Liver (tissue), 9 donors: ENCODE measurements around the gene RAC2. TPM values are rescaled to one million over a fixed set of nuclear protein-coding genes. Genes with fewer than 3 reads are reported as not detected.

Experiments
- DNase-seq: peaks from one replicate; pipeline ENCODE4 v3.0.0-alpha.2; 2017; ENCODE audit warnings: low spot score
- H3K27ac ChIP-seq, 2 donors: one replicate each; pipeline ENCODE4 v1.7.0; 2013; ENCODE audit warnings: inconsistent platforms in 2 of 2, low read length in 2 of 2, control low read depth in 1 of 2, low read depth in 1 of 2, mild to moderate bottlenecking in 1 of 2
- H3K27me3 ChIP-seq, 4 donors: one replicate each; pipeline versions ENCODE4 v1.6.1 to v1.7.0; 2013; ENCODE audit warnings: low read length in 3 of 4, inconsistent platforms in 1 of 4, mild to moderate bottlenecking in 1 of 4, moderate library complexity in 1 of 4; ENCODE audit not compliant: control insufficient read depth in 4 of 4, insufficient read depth in 4 of 4
- H3K36me3 ChIP-seq, 4 donors: one replicate each; pipeline versions ENCODE4 v1.6.1 to v1.7.0; 2013; ENCODE audit warnings: low read length in 3 of 4, mild to moderate bottlenecking in 3 of 4, low read depth in 1 of 4, moderate library complexity in 1 of 4; ENCODE audit not compliant: control insufficient read depth in 4 of 4, insufficient read depth in 3 of 4
- H3K4me1 ChIP-seq, 4 donors: one replicate each; pipeline versions ENCODE4 v1.6.1 to v1.7.0; 2013; ENCODE audit warnings: low read length in 3 of 4, mild to moderate bottlenecking in 3 of 4, moderate library complexity in 1 of 4; ENCODE audit not compliant: control insufficient read depth in 4 of 4, insufficient read depth in 4 of 4
- H3K4me3 ChIP-seq, 3 donors: one replicate each; pipeline versions ENCODE4 v1.6.1 to v1.7.0; 2013; ENCODE audit warnings: low read length in 3 of 3, control low read depth in 1 of 3, low read depth in 1 of 3, mild to moderate bottlenecking in 1 of 3
- H3K9ac ChIP-seq, 2 donors: one replicate each; pipeline ENCODE4 v1.7.0; 2013; ENCODE audit warnings: low read length in 2 of 2, mild to moderate bottlenecking in 2 of 2, moderate library complexity in 2 of 2, control low read depth in 1 of 2, low read depth in 1 of 2
- H3K9me3 ChIP-seq, 4 donors: one replicate each; pipeline versions ENCODE4 v1.6.1 to v1.7.0; 2013; ENCODE audit warnings: low read length in 3 of 4; ENCODE audit not compliant: control insufficient read depth in 4 of 4
- CTCF ChIP-seq: fragments of 150-350 bp; IDR thresholded peaks from 2 replicates; pipeline ENCODE4 v1.5.1; 2017; ENCODE audit warnings: improper control_type of control experiment, low read depth, low read length; ENCODE audit not compliant: missing input control
- EGR1 ChIP-seq, 2 donors: IDR thresholded peaks; 2 replicates each; pipeline ENCODE4 v1.6.1; 2016 to 2018; ENCODE audit warnings: antibody characterized with exemption in 2 of 2, low read depth in 2 of 2
- FOXA1 ChIP-seq: IDR thresholded peaks from 2 replicates; pipeline ENCODE4 v1.6.1; 2016; ENCODE audit warnings: antibody characterized with exemption
- FOXA2 ChIP-seq: IDR thresholded peaks from 2 replicates; pipeline ENCODE4 v1.6.1; 2016; ENCODE audit warnings: antibody characterized with exemption
- GABPA ChIP-seq, 2 donors: IDR thresholded peaks in 1 of 2; conservative IDR thresholded peaks in 1 of 2; 2 replicates each; pipeline ENCODE4 v1.6.1; 2016; ENCODE audit warnings: antibody characterized with exemption in 2 of 2, mild to moderate bottlenecking in 1 of 2, moderate library complexity in 1 of 2
- HNF4A ChIP-seq, 2 donors: conservative IDR thresholded peaks; 2 replicates each; pipeline ENCODE4 v1.6.1; 2016; ENCODE audit warnings: antibody characterized with exemption in 2 of 2, mild to moderate bottlenecking in 2 of 2
- HNF4G ChIP-seq: IDR thresholded peaks from 2 replicates; pipeline ENCODE4 v1.6.1; 2016; ENCODE audit warnings: antibody characterized with exemption
- JUND ChIP-seq, 2 donors: IDR thresholded peaks; 2 replicates each; pipeline ENCODE4 v1.6.1; 2016; ENCODE audit warnings: antibody characterized with exemption in 2 of 2
- NR2F2 ChIP-seq: IDR thresholded peaks from 2 replicates; pipeline ENCODE4 v1.6.1; 2016; ENCODE audit warnings: antibody characterized with exemption
- RAD21 ChIP-seq, 2 donors: IDR thresholded peaks; 2 replicates each; pipeline ENCODE4 v1.6.1; 2016; ENCODE audit warnings: antibody characterized with exemption in 2 of 2, mild to moderate bottlenecking in 2 of 2
- RXRA ChIP-seq, 2 donors: IDR thresholded peaks; 2 replicates each; pipeline ENCODE4 v1.6.1; 2017 to 2018; ENCODE audit warnings: antibody characterized with exemption in 2 of 2, mild to moderate bottlenecking in 1 of 2
- SP1 ChIP-seq: IDR thresholded peaks from 2 replicates; pipeline ENCODE4 v1.6.1; 2018; ENCODE audit warnings: antibody characterized with exemption, mild to moderate bottlenecking
- TAF1 ChIP-seq: conservative IDR thresholded peaks from 2 replicates; pipeline ENCODE4 v1.6.1; 2016; ENCODE audit warnings: antibody characterized with exemption, mild to moderate bottlenecking
- YY1 ChIP-seq: IDR thresholded peaks from 2 replicates; pipeline ENCODE4 v1.6.1; 2016; ENCODE audit warnings: antibody characterized with exemption, mild to moderate bottlenecking
- WGBS: extraction: QIAGEN DNeasy Blood & Tissue Kit; methylation state at CpG from one replicate; pipeline ENCODE4 v1.1.7; 2013; 5-methylcytosine and 5-hydroxymethylcytosine counted together
- polyA plus RNA-seq, 2 donors: library from polyadenylated mRNA; stranded (reverse) in 1 of 2; unstranded in 1 of 2; fragments of 200-250 nt in 1 of 2; fragments of >200 nt in 1 of 2; fragmentation: Nextera tagmentation in 1 of 2; extraction: Ambion mirVana in 1 of 2; gene quantifications; one replicate each; pipeline versions ENCODE4 v1.2.1 to v1.2.3, GENCODE V29; 2013 to 2015
- total RNA-seq, 2 donors: library from RNA; depleted of rRNA; stranded (reverse); fragments of >200 nt; gene quantifications; one replicate each; pipeline ENCODE4 v1.2.3, GENCODE V29; 2014
- TF ChIP-seq, protein P1 (sequence below): IDR thresholded peaks from 2 replicates; pipeline ENCODE4 v1.6.1; 2016; ENCODE audit warnings: antibody characterized with exemption, mild to moderate bottlenecking
- TF ChIP-seq, protein P2 (sequence below): IDR thresholded peaks from 2 replicates; pipeline ENCODE4 v1.6.1; 2016; ENCODE audit warnings: antibody characterized with exemption
- TF ChIP-seq, protein P3 (sequence below): IDR thresholded peaks from 2 replicates; pipeline ENCODE4 v1.6.1; 2016; ENCODE audit warnings: antibody characterized with exemption
- TF ChIP-seq, protein P4 (sequence below): IDR thresholded peaks from 2 replicates; pipeline ENCODE4 v1.6.1; 2016; ENCODE audit warnings: antibody characterized with exemption
- donor health status: healthy.
- donor health status: healthy.
- donor health status: healthy.
- donor health status: healthy.
- donor health status: healthy.

The RAC2 gene
- total and polyA plus RNA-seq, 4 donors: 4.0 to 15.0 (median 7.4) TPM

GRCh38 chr22:37291559-37292298 is 47.7 kb upstream of the RAC2 start:
- DNase-seq: no peak
- H3K36me3 ChIP-seq: peaks cover 0 to 4% (median 0%) of the 10 kb centered on the region in 4 donors
- H3K4me3 ChIP-seq: no peak overlapping the region
- no peaks in the 10 kb centered on the region for H3K9me3 ChIP-seq
- H3K9ac ChIP-seq: no peak overlapping the region
- no peaks in the 10 kb centered on the region for H3K4me1 ChIP-seq
- TF ChIP-seq, protein P1, sequence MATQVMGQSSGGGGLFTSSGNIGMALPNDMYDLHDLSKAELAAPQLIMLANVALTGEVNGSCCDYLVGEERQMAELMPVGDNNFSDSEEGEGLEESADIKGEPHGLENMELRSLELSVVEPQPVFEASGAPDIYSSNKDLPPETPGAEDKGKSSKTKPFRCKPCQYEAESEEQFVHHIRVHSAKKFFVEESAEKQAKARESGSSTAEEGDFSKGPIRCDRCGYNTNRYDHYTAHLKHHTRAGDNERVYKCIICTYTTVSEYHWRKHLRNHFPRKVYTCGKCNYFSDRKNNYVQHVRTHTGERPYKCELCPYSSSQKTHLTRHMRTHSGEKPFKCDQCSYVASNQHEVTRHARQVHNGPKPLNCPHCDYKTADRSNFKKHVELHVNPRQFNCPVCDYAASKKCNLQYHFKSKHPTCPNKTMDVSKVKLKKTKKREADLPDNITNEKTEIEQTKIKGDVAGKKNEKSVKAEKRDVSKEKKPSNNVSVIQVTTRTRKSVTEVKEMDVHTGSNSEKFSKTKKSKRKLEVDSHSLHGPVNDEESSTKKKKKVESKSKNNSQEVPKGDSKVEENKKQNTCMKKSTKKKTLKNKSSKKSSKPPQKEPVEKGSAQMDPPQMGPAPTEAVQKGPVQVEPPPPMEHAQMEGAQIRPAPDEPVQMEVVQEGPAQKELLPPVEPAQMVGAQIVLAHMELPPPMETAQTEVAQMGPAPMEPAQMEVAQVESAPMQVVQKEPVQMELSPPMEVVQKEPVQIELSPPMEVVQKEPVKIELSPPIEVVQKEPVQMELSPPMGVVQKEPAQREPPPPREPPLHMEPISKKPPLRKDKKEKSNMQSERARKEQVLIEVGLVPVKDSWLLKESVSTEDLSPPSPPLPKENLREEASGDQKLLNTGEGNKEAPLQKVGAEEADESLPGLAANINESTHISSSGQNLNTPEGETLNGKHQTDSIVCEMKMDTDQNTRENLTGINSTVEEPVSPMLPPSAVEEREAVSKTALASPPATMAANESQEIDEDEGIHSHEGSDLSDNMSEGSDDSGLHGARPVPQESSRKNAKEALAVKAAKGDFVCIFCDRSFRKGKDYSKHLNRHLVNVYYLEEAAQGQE: no peak
- TF ChIP-seq RXRA (IDR thresholded peaks at IDR 0.05): no peak
- TF ChIP-seq, protein P2, sequence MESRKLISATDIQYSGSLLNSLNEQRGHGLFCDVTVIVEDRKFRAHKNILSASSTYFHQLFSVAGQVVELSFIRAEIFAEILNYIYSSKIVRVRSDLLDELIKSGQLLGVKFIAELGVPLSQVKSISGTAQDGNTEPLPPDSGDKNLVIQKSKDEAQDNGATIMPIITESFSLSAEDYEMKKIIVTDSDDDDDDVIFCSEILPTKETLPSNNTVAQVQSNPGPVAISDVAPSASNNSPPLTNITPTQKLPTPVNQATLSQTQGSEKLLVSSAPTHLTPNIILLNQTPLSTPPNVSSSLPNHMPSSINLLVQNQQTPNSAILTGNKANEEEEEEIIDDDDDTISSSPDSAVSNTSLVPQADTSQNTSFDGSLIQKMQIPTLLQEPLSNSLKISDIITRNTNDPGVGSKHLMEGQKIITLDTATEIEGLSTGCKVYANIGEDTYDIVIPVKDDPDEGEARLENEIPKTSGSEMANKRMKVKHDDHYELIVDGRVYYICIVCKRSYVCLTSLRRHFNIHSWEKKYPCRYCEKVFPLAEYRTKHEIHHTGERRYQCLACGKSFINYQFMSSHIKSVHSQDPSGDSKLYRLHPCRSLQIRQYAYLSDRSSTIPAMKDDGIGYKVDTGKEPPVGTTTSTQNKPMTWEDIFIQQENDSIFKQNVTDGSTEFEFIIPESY: no peak
- no peak for TF ChIP-seq NR2F2
- TF ChIP-seq FOXA2: no peak
- TF ChIP-seq EGR1 (IDR thresholded peaks at IDR 0.05; ENCODE audit: low read depth in 2 of 2): no peak
- no peak for TF ChIP-seq JUND (IDR thresholded peaks at IDR 0.05)
- TF ChIP-seq, protein P3, sequence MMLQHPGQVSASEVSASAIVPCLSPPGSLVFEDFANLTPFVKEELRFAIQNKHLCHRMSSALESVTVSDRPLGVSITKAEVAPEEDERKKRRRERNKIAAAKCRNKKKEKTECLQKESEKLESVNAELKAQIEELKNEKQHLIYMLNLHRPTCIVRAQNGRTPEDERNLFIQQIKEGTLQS: no peak
- no peak for TF ChIP-seq GABPA (IDR thresholded peaks at IDR 0.05 in 1 of 2, conservative IDR thresholded peaks at IDR 0.05 in 1 of 2)
- TF ChIP-seq, protein P4, sequence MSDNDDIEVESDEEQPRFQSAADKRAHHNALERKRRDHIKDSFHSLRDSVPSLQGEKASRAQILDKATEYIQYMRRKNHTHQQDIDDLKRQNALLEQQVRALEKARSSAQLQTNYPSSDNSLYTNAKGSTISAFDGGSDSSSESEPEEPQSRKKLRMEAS: no peak
- TF ChIP-seq FOXA1: no peak
- no peak for TF ChIP-seq YY1
- TF ChIP-seq HNF4G: no peak
- TF ChIP-seq HNF4A (conservative IDR thresholded peaks at IDR 0.05): no peak
- no peak for TF ChIP-seq TAF1
- peaks cover 0 to 4% (median 0%) of the 10 kb centered on the region in 4 donors for H3K27me3 ChIP-seq
- H3K27ac ChIP-seq: no peak overlapping the region
- WGBS: 98% methylated on average over 5 of the region's 5 CpGs

GRCh38 chr22:37290737-37291136 is 46.7 kb upstream of the RAC2 start:
- no peaks in the 10 kb centered on the region for H3K4me1 ChIP-seq
- TF ChIP-seq RAD21 (IDR thresholded peaks at IDR 0.05) (no peak), GABPA (IDR thresholded peaks at IDR 0.05 in 1 of 2, conservative IDR thresholded peaks at IDR 0.05 in 1 of 2) (no peak), EGR1 (IDR thresholded peaks at IDR 0.05; ENCODE audit: low read depth in 2 of 2) (no peak), HNF4G (no peak), TAF1 (no peak), SP1 (no peak), JUND (IDR thresholded peaks at IDR 0.05) (no peak), CTCF (no peak), FOXA1 (no peak), FOXA2 (no peak), NR2F2 (no peak)
- TF ChIP-seq, protein P3: no peak
- TF ChIP-seq, protein P2: no peak

More at GRCh38 chr22:37290737-37291136, 46.7 kb upstream of the RAC2 start:
- H3K9ac ChIP-seq: no peak overlapping the region
- H3K27me3 ChIP-seq: peaks cover 0 to 4% (median 0%) of the 10 kb centered on the region in 4 donors
- no peak for DNase-seq
- no peak overlapping the region for H3K4me3 ChIP-seq
- no peaks in the 10 kb centered on the region for H3K9me3 ChIP-seq
- 73% methylated on average over 7 of the region's 7 CpGs for WGBS
- peaks cover 0 to 4% (median 0%) of the 10 kb centered on the region in 4 donors for H3K36me3 ChIP-seq
- no peak overlapping the region for H3K27ac ChIP-seq
